GM23338 (cell line): ENCODE measurements around the gene USP3. TPM values are rescaled to one million over a fixed set of nuclear protein-coding genes. Genes with fewer than 3 reads are reported as not detected.

Source experiments
- ATAC-seq: fragments of 200-7000 bp; cut with Tn5 transposase; 3 replicates; pipeline ENCODE4 v1.9.1; 2020
- DNase-seq: peaks from one replicate; pipeline ENCODE4 v3.0.0-alpha.2; 2015; ENCODE audit warnings: low spot score
- H2AFZ ChIP-seq: fragments of 200-600 bp; sonication (generic); 2 replicates; pipeline ENCODE4 v1.8.0; 2016; ENCODE audit warnings: antibody characterized with exemption, mild to moderate bottlenecking, moderate library complexity
- H3F3A ChIP-seq: fragments of 200-600 bp; sonication (generic); replicated peaks from 2 replicates; pipeline ENCODE4 v1.8.0; 2017; ENCODE audit warnings: antibody characterized with exemption, mixed run types, low read depth
- H3K27ac ChIP-seq: fragments of 200-600 bp; sonication (generic); 2 replicates; pipeline ENCODE4 v1.6.1; 2016; ENCODE audit warnings: low read depth
- H3K27me3 ChIP-seq: fragments of 200-600 bp; sonication (generic); 2 replicates; pipeline ENCODE4 v1.8.0; 2016; ENCODE audit warnings: mild to moderate bottlenecking, mixed run types, moderate library complexity; ENCODE audit not compliant: insufficient read depth
- H3K36me3 ChIP-seq: fragments of 200-600 bp; sonication (generic); 2 replicates; pipeline ENCODE4 v1.8.0; 2016; ENCODE audit warnings: mild to moderate bottlenecking; ENCODE audit not compliant: insufficient read depth
- H3K4me1 ChIP-seq: fragments of 200-600 bp; sonication (generic); 2 replicates; pipeline ENCODE4 v1.8.0; 2016; ENCODE audit warnings: mild to moderate bottlenecking, moderate library complexity; ENCODE audit not compliant: insufficient read depth
- H3K4me2 ChIP-seq: fragments of 200-600 bp; sonication (generic); 2 replicates; pipeline ENCODE4 v1.7.1; 2017; ENCODE audit warnings: mixed run types
- H3K4me3 ChIP-seq: fragments of 200-600 bp; sonication (generic); 2 replicates; pipeline ENCODE4 v1.6.1; 2016; ENCODE audit warnings: mixed run types
- H3K79me2 ChIP-seq: fragments of 200-600 bp; sonication (generic); replicated peaks from 2 replicates; pipeline ENCODE4 v1.8.0; 2017; ENCODE audit warnings: mild to moderate bottlenecking; ENCODE audit not compliant: insufficient read depth
- H3K9me2 ChIP-seq: fragments of 200-600 bp; sonication (generic); 2 replicates; pipeline ENCODE4 v1.8.0; 2017; ENCODE audit not compliant: insufficient read depth
- H4K20me1 ChIP-seq: fragments of 200-600 bp; sonication (generic); replicated peaks from 2 replicates; pipeline ENCODE4 v1.8.0; 2017; ENCODE audit warnings: mild to moderate bottlenecking; ENCODE audit not compliant: insufficient read depth
- H3K27ac Mint-ChIP-seq: 2 replicates; pipeline ENCODE4 v1.8.0; 2020; ENCODE audit warnings: inconsistent platforms, mild to moderate bottlenecking, moderate library complexity, mixed read lengths
- H3K27me3 Mint-ChIP-seq: 3 replicates; pipeline ENCODE4 v1.8.0; 2022; ENCODE audit warnings: low read depth, mild to moderate bottlenecking, moderate library complexity, mixed read lengths, inconsistent platforms; ENCODE audit not compliant: insufficient read depth, poor library complexity
- H3K36me3 Mint-ChIP-seq: 3 replicates; pipeline ENCODE4 v1.8.0; 2021; ENCODE audit warnings: low read depth, mild to moderate bottlenecking, inconsistent platforms, moderate library complexity, mixed read lengths
- H3K4me1 Mint-ChIP-seq: 3 replicates; pipeline ENCODE4 v1.8.0; 2020; ENCODE audit warnings: mild to moderate bottlenecking, inconsistent platforms, mixed read lengths
- H3K4me3 Mint-ChIP-seq: 3 replicates; pipeline ENCODE4 v1.8.0; 2021; ENCODE audit warnings: moderate library complexity, mild to moderate bottlenecking, inconsistent platforms, mixed read lengths
- H3K9me3 Mint-ChIP-seq: 3 replicates; pipeline ENCODE4 v1.8.0; 2020; ENCODE audit warnings: moderate library complexity, mild to moderate bottlenecking, inconsistent platforms, mixed read lengths
- CREB1 ChIP-seq: fragments of 250-450 bp; sonication (Bioruptor Pico); IDR thresholded peaks from 2 replicates; pipeline ENCODE4 v1.5.0; 2020; ENCODE audit warnings: low read depth, mild to moderate bottlenecking, moderate library complexity
- CTCF ChIP-seq, 2 experiments: fragments of 200-600 bp in 1 of 2; sonication (generic) in 1 of 2; conservative IDR thresholded peaks; 2 replicates each; pipeline versions ENCODE4 v1.5.1 to v1.6.1; 2016 to 2017; ENCODE audit warnings: antibody characterized with exemption in 2 of 2, low read depth in 2 of 2, mild to moderate bottlenecking in 2 of 2, moderate library complexity in 1 of 2
- ETS1 ChIP-seq: IDR thresholded peaks from 2 replicates; pipeline ENCODE4 v1.6.1; 2016; ENCODE audit warnings: antibody characterized with exemption
- EZH2 ChIP-seq: fragments of 200-600 bp; sonication (generic); IDR thresholded peaks from one replicate; pipeline ENCODE4 v1.8.0; 2017; ENCODE audit warnings: antibody characterized with exemption, mild to moderate bottlenecking, low read depth; ENCODE audit not compliant: unreplicated experiment
- EZH2phosphoT487 ChIP-seq: fragments of 200-600 bp; sonication (generic); IDR thresholded peaks from one replicate; pipeline ENCODE4 v1.8.1; 2018; ENCODE audit warnings: antibody characterized with exemption; ENCODE audit not compliant: unreplicated experiment
- JUNB ChIP-seq: IDR thresholded peaks from one replicate; pipeline ENCODE4 v1.6.1; 2016; ENCODE audit warnings: antibody characterized with exemption; ENCODE audit not compliant: unreplicated experiment
- POLR2AphosphoS5 ChIP-seq: IDR thresholded peaks from 2 replicates; pipeline ENCODE4 v1.6.1; 2016; ENCODE audit warnings: antibody characterized with exemption, low read depth
- REST ChIP-seq: IDR thresholded peaks from one replicate; pipeline ENCODE4 v1.6.1; 2018; ENCODE audit warnings: antibody characterized with exemption; ENCODE audit not compliant: unreplicated experiment
- STAT1 ChIP-seq: IDR thresholded peaks from one replicate; pipeline ENCODE4 v1.6.1; 2016; ENCODE audit warnings: antibody characterized with exemption; ENCODE audit not compliant: unreplicated experiment
- ZNF114 ChIP-seq: fragments of 250-450 bp; sonication (Bioruptor Pico); IDR thresholded peaks from 2 replicates; pipeline ENCODE4 v1.5.0; 2020; ENCODE audit warnings: mild to moderate bottlenecking, moderate library complexity
- ZNF331 ChIP-seq: fragments of 250-450 bp; sonication (Bioruptor Pico); IDR thresholded peaks from 2 replicates; pipeline ENCODE4 v1.5.0; 2020; ENCODE audit warnings: low read depth, mild to moderate bottlenecking, moderate library complexity
- polyA plus RNA-seq: library from polyadenylated mRNA; unstranded; fragments of >200 nt; fragmentation: Nextera tagmentation; extraction: Ambion mirVana; gene quantifications from 2 replicates; pipeline ENCODE4 v1.2.1, GENCODE V29; 2016
- total RNA-seq: library from RNA; depleted of rRNA; stranded (reverse); fragments of >200 nt; shearing (Covaris generic); gene quantifications from 2 replicates; pipeline ENCODE4 v1.2.3, GENCODE V29; 2014
- TF ChIP-seq, protein P1 (sequence below): fragments of 250-450 bp; sonication (Bioruptor Pico); IDR thresholded peaks from 2 replicates; pipeline ENCODE4 v1.5.0; 2020; ENCODE audit warnings: mild to moderate bottlenecking, moderate library complexity

Gene USP3
- total and polyA plus RNA-seq, 2 experiments from 2014 or later, result 9.7 to 9.9 TPM

DNA sequence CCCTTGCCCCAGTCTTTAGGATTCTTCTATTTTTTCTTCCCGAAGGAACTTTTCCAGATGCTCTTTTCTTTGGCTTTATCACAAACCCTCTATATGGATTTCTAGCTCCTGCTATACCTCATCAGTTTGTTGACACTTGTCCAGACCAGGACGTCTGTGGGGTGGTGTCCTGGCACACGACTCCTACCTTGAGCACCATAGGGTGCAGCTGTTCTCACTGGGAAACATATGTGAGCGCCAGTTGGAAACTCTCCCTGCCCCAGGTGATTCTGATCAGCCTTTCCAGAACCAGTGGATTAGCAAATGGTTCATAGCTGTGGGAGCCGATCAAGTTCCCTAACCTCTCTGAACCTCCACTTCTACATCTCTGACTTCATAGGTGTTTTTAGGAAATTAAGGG is 40.6 kb upstream of the USP3 start:
- Histone ChIP-seq H4K20me1 (no peaks in the 10 kb centered on the region), H3K27ac (no peak overlapping the region), H3K79me2 (no peaks in the 10 kb centered on the region), H2AFZ (no peak overlapping the region), H3K4me1 (no peaks in the 10 kb centered on the region; the same call in 1 of the 2 replicates), H3K4me3 (no peak overlapping the region), H3F3A (no peaks in the 10 kb centered on the region), H3K27me3 (peaks cover 9% of the 10 kb centered on the region; the same call in 1 of the 2 replicates), H3K9me2 (no peaks in the 10 kb centered on the region), H3K36me3 (no peaks in the 10 kb centered on the region), H3K4me2 (no peak overlapping the region)
- H3K27ac Mint-ChIP-seq, result no peak overlapping the region
- H3K4me1 Mint-ChIP-seq, result peaks cover 17% of the 10 kb centered on the region; the same call in 2 of the 3 replicates
- ATAC-seq (no peak), DNase-seq (no peak)
- TF ChIP-seq CREB1 (no peak), EZH2phosphoT487 (no peak), CTCF (conservative IDR thresholded peaks at IDR 0.05; ENCODE audit: low read depth in 2 of 2) (no peak), ZNF331 (CRISPR knock-in tag) (no peak), STAT1 (no peak), ETS1 (no peak), JUNB (no peak), EZH2 (no peak), POLR2AphosphoS5 (no peak), ZNF114 (CRISPR knock-in tag) (no peak), REST (no peak)
- TF ChIP-seq, protein P1, sequence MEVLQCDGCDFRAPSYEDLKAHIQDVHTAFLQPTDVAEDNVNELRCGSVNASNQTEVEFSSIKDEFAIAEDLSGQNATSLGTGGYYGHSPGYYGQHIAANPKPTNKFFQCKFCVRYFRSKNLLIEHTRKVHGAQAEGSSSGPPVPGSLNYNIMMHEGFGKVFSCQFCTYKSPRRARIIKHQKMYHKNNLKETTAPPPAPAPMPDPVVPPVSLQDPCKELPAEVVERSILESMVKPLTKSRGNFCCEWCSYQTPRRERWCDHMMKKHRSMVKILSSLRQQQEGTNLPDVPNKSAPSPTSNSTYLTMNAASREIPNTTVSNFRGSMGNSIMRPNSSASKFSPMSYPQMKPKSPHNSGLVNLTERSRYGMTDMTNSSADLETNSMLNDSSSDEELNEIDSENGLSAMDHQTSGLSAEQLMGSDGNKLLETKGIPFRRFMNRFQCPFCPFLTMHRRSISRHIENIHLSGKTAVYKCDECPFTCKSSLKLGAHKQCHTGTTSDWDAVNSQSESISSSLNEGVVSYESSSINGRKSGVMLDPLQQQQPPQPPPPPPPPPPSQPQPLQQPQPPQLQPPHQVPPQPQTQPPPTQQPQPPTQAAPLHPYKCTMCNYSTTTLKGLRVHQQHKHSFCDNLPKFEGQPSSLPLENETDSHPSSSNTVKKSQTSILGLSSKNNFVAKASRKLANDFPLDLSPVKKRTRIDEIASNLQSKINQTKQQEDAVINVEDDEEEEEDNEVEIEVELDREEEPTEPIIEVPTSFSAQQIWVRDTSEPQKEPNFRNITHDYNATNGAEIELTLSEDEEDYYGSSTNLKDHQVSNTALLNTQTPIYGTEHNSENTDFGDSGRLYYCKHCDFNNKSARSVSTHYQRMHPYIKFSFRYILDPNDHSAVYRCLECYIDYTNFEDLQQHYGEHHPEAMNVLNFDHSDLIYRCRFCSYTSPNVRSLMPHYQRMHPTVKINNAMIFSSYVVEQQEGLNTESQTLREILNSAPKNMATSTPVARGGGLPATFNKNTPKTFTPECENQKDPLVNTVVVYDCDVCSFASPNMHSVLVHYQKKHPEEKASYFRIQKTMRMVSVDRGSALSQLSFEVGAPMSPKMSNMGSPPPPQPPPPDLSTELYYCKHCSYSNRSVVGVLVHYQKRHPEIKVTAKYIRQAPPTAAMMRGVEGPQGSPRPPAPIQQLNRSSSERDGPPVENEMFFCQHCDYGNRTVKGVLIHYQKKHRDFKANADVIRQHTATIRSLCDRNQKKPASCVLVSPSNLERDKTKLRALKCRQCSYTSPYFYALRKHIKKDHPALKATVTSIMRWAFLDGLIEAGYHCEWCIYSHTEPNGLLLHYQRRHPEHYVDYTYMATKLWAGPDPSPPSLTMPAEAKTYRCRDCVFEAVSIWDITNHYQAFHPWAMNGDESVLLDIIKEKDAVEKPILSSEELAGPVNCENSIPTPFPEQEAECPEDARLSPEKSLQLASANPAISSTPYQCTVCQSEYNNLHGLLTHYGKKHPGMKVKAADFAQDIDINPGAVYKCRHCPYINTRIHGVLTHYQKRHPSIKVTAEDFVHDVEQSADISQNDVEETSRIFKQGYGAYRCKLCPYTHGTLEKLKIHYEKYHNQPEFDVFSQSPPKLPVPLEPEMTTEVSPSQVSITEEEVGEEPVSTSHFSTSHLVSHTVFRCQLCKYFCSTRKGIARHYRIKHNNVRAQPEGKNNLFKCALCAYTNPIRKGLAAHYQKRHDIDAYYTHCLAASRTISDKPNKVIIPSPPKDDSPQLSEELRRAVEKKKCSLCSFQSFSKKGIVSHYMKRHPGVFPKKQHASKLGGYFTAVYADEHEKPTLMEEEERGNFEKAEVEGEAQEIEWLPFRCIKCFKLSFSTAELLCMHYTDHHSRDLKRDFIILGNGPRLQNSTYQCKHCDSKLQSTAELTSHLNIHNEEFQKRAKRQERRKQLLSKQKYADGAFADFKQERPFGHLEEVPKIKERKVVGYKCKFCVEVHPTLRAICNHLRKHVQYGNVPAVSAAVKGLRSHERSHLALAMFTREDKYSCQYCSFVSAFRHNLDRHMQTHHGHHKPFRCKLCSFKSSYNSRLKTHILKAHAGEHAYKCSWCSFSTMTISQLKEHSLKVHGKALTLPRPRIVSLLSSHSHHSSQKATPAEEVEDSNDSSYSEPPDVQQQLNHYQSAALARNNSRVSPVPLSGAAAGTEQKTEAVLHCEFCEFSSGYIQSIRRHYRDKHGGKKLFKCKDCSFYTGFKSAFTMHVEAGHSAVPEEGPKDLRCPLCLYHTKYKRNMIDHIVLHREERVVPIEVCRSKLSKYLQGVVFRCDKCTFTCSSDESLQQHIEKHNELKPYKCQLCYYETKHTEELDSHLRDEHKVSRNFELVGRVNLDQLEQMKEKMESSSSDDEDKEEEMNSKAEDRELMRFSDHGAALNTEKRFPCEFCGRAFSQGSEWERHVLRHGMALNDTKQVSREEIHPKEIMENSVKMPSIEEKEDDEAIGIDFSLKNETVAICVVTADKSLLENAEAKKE (CRISPR knock-in tag), result no peak
- H3K27me3 Mint-ChIP-seq, result peaks cover 9% of the 10 kb centered on the region
- no peak overlapping the region for H3K4me3 Mint-ChIP-seq
- H3K9me3 Mint-ChIP-seq, result peaks cover 16% of the 10 kb centered on the region
- H3K36me3 Mint-ChIP-seq, result peaks cover 10% of the 10 kb centered on the region
